DND-41 (cell line): ENCODE results near the gene MACROD2.

Experiments used
- EZH2 ChIP-seq: IDR thresholded peaks from 3 replicates; pipeline ENCODE4 v1.6.1; 2012; ENCODE audit warnings: borderline replicate concordance, low read depth, mild to moderate bottlenecking, moderate library complexity, low read length, inconsistent platforms; ENCODE audit not compliant: severe bottlenecking
- TF ChIP-seq, protein P1 (sequence below): IDR thresholded peaks from 2 replicates; pipeline ENCODE4 v1.5.1; 2012; ENCODE audit warnings: borderline replicate concordance, low read length, moderate library complexity, mild to moderate bottlenecking; ENCODE audit not compliant: poor library complexity, severe bottlenecking; ENCODE audit errors: extremely low read depth

DNA sequence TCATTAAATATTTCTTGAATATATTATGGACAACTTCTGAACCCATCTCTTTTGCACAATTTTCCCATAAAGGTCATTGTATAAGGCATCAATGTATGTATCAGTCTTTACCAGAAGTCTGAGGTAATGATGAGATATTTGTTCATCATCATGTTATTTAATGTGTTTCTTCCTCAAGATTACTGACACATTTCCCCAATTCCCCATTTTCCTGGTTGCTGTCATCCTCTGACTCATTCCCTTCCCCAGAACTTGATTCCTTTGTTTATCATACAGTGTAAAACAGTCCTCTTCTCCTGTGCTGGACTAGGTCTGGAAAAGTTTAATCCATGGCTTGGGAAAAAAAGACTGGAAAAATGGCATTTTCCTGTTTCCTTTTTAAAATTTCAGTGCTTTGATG, 450.0 kb downstream of the MACROD2 start:
- TF ChIP-seq, protein P1, sequence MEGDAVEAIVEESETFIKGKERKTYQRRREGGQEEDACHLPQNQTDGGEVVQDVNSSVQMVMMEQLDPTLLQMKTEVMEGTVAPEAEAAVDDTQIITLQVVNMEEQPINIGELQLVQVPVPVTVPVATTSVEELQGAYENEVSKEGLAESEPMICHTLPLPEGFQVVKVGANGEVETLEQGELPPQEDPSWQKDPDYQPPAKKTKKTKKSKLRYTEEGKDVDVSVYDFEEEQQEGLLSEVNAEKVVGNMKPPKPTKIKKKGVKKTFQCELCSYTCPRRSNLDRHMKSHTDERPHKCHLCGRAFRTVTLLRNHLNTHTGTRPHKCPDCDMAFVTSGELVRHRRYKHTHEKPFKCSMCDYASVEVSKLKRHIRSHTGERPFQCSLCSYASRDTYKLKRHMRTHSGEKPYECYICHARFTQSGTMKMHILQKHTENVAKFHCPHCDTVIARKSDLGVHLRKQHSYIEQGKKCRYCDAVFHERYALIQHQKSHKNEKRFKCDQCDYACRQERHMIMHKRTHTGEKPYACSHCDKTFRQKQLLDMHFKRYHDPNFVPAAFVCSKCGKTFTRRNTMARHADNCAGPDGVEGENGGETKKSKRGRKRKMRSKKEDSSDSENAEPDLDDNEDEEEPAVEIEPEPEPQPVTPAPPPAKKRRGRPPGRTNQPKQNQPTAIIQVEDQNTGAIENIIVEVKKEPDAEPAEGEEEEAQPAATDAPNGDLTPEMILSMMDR: no peak
- TF ChIP-seq EZH2: no peak
